ENCODE results near the gene ATP11B. TPM values are rescaled to one million over a fixed set of nuclear protein-coding genes. Genes with fewer than 3 reads are reported as not detected.

Gene ATP11B
- total and polyA plus RNA-seq, 9 of the 15 experiments (the other 6 are each of a cell fraction or from before 2014, with no cell fraction given), result 11.9 to 68.7 (median 41.8) TPM

DNA sequence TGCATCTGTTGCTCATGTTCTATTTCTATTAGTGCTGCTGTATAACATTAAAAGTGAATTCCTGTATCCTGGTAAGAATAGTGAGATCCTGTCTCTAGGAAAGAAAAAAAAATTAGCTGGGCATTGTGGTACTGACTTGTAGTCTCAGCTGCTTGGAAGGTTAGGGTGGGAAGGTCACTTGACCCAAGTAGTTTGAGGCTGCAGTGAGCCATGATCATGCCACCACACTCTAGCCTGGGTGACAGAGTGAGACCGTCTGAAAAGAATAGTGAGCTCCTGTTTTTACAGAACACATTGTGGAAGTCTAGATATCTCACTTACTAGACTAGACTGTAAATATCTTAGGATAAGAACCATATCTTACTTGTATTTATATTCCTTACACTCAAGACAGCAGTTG lies 4.6 kb downstream of the ATP11B start:
- TF ChIP-seq FOXJ3 (CRISPR knock-in tag; IDR thresholded peaks at IDR 0.05), result no peak
- no peak for TF ChIP-seq SUPT5H (IDR thresholded peaks at IDR 0.05)
- TF ChIP-seq, protein P1, sequence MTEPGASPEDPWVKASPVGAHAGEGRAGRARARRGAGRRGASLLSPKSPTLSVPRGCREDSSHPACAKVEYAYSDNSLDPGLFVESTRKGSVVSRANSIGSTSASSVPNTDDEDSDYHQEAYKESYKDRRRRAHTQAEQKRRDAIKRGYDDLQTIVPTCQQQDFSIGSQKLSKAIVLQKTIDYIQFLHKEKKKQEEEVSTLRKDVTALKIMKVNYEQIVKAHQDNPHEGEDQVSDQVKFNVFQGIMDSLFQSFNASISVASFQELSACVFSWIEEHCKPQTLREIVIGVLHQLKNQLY (CRISPR knock-in tag; conservative IDR thresholded peaks at IDR 0.05), result no peak
- TF ChIP-seq MXI1 (IDR thresholded peaks at IDR 0.05; ENCODE audit: low read depth, low read length), result no peak
- no peak for TF ChIP-seq ZNF143 (CRISPR knock-in tag; IDR thresholded peaks at IDR 0.05)
- TF ChIP-seq HNRNPL (IDR thresholded peaks at IDR 0.05; ENCODE audit: low read depth, low read length), result no peak
- TF ChIP-seq, protein P2, sequence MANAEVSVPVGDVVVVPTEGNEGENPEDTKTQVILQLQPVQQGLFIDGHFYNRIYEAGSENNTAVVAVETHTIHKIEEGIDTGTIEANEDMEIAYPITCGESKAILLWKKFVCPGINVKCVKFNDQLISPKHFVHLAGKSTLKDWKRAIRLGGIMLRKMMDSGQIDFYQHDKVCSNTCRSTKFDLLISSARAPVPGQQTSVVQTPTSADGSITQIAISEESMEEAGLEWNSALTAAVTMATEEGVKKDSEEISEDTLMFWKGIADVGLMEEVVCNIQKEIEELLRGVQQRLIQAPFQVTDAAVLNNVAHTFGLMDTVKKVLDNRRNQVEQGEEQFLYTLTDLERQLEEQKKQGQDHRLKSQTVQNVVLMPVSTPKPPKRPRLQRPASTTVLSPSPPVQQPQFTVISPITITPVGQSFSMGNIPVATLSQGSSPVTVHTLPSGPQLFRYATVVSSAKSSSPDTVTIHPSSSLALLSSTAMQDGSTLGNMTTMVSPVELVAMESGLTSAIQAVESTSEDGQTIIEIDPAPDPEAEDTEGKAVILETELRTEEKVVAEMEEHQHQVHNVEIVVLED (CRISPR knock-in tag; IDR thresholded peaks at IDR 0.05), result no peak
- TF ChIP-seq TFAM (CRISPR knock-in tag; conservative IDR thresholded peaks at IDR 0.05), result no peak
- TF ChIP-seq, protein P3, sequence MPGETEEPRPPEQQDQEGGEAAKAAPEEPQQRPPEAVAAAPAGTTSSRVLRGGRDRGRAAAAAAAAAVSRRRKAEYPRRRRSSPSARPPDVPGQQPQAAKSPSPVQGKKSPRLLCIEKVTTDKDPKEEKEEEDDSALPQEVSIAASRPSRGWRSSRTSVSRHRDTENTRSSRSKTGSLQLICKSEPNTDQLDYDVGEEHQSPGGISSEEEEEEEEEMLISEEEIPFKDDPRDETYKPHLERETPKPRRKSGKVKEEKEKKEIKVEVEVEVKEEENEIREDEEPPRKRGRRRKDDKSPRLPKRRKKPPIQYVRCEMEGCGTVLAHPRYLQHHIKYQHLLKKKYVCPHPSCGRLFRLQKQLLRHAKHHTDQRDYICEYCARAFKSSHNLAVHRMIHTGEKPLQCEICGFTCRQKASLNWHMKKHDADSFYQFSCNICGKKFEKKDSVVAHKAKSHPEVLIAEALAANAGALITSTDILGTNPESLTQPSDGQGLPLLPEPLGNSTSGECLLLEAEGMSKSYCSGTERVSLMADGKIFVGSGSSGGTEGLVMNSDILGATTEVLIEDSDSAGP (CRISPR knock-in tag; IDR thresholded peaks at IDR 0.05), result no peak
- no peak for TF ChIP-seq FOXO4 (CRISPR knock-in tag; IDR thresholded peaks at IDR 0.05)
- TF ChIP-seq ZNF57 (CRISPR knock-in tag; IDR thresholded peaks at IDR 0.05), result no peak
- TF ChIP-seq ZNF780A (CRISPR knock-in tag; IDR thresholded peaks at IDR 0.05), result no peak
- no peak for TF ChIP-seq OTX1 (CRISPR knock-in tag; IDR thresholded peaks at IDR 0.05)
- TF ChIP-seq ZNF766 (CRISPR knock-in tag; conservative IDR thresholded peaks at IDR 0.05), result no peak
- no peak for TF ChIP-seq SAFB2 (IDR thresholded peaks at IDR 0.05; ENCODE audit: borderline replicate concordance, low read depth, low read length, severe bottlenecking)
- TF ChIP-seq ARHGAP35 (IDR thresholded peaks at IDR 0.05; ENCODE audit: partially characterized antibody), result no peak
- no peak for TF ChIP-seq ZNF224 (CRISPR knock-in tag; IDR thresholded peaks at IDR 0.05)
- no peak for TF ChIP-seq NFIX (CRISPR knock-in tag; IDR thresholded peaks at IDR 0.05; ENCODE audit: low read depth)
- TF ChIP-seq CHD1 (IDR thresholded peaks at IDR 0.05; ENCODE audit: low read length), result no peak
- H3K9me3 ChIP-seq (replicated peaks; ENCODE audit: control insufficient read depth, insufficient read depth, low read depth, low read length), result no peaks in the 10 kb centered on the region
- H3K27me3 ChIP-seq (ENCODE audit: control insufficient read depth in 2 of 2, insufficient read depth in 2 of 2, low read length in 2 of 2), result no peaks in the 10 kb centered on the region
- POLR2A ChIA-PET, result interaction anchor here (0.5 to 1.2 kb wide), 3 partner anchors 10 to 37 kb away, joined by 3 to 4 read pairs (median 4); no protein-coding TSS in a partner anchor
- no TSS peak for BruUV-seq (replicated peaks)
- H2AFZ ChIP-seq (ENCODE audit: low read depth, low read length), result no peak overlapping the region
- intact Hi-C loops (cut with micrococcal nuclease), result loop anchor here (10.0 kb wide), 1 partner anchor 297 kb away; the partner anchor contains the start of gene MCCC1
- in situ Hi-C loops (cut with MboI), result no loop called here
- peaks cover 4% of the 10 kb centered on the region; the same call in 1 of the 3 replicates for H3K36me3 ChIP-seq (ENCODE audit: control insufficient read depth, insufficient read depth, low read length)
- H3K4me3 ChIP-seq, result no peak overlapping the region
- H3K9ac ChIP-seq (ENCODE audit: insufficient read depth in 1 of 2, low read depth in 2 of 2, low read length in 2 of 2), result no peak overlapping the region; a peak in 1 of 4 replicates
- peak overlapping the region; percentile 23; the same call in 1 of the 2 replicates for H3K4me2 ChIP-seq (ENCODE audit: insufficient read depth, low read length)
- 0 out of 3 replicates have a peak overlapping the region, but pooled peaks have one; percentile 5 for H3K27ac ChIP-seq (ENCODE audit: extremely low read depth, low read depth, low read length)
- WGBS (ENCODE audit: insufficient coverage, low coverage, missing lambda C conversion rate), result 0% methylated on average over 1 of the region's 1 CpG
- no peak for DNase-seq (ENCODE audit: extremely low read depth in 1 of 4, low spot score in 3 of 4)
- CTCF ChIA-PET (ENCODE audit: low intra/inter-chr PET ratio), result no interaction called here
- peaks cover 94% of the 10 kb centered on the region for H3K79me2 ChIP-seq (ENCODE audit: control insufficient read depth, insufficient read depth, low read length)
- H3K9me1 ChIP-seq (ENCODE audit: control insufficient read depth, insufficient read depth, low read length), result no peaks in the 10 kb centered on the region
- peak; percentile 7; the same call in 2 of the 3 replicates for ATAC-seq
- FAIRE-seq, result peak; percentile 19
- peaks cover 3 to 16% of the 10 kb centered on the region in 2 experiments; a peak in 4 of 5 replicates for H3K4me1 ChIP-seq (replicated peaks in 1 of 2; ENCODE audit: control insufficient read depth in 2 of 2, insufficient read depth in 2 of 2, low read length in 2 of 2)
- no peaks in the 10 kb centered on the region for H4K20me1 ChIP-seq (replicated peaks; ENCODE audit: control insufficient read depth, insufficient read depth, low read length)
